ENCODE results near the gene CPNE4. TPM values are rescaled to one million over a fixed set of nuclear protein-coding genes. Genes with fewer than 3 reads are reported as not detected.
"Not testable (repeated sequence)": the region's sequence is repeated elsewhere in the genome, so short reads cannot be mapped to it uniquely, and the experiment has no call there.

The CPNE4 gene
- total RNA-seq, 4 donors from 2014 or later: not detected

DNA sequence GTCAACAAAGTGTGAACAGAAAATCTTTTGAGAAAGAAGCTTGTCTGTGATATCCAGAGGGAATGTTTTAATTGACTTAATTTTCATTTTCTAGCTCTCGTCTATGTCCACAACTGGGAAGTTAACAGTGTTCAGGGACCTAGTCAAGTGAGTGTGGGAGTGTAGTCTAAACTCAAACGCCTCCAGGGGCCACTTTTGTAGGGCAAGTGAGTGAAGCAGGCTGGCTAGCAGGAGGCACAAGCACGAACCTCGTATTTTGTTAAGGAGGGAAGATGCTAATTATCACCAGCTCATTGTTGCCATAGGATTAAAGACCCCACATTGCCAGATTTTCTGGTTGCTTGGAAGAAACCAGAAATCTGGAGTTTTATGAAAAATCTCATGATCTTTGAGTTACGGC is 135.8 kb downstream of the CPNE4 start:
- Histone ChIP-seq H3K27ac (no peak overlapping the region), H3K27me3 (no peaks in the 10 kb centered on the region), H3K4me1 (no peaks in the 10 kb centered on the region), H3K36me3 (no peaks in the 10 kb centered on the region), H3K9me3 (no peaks in the 10 kb centered on the region), H3K4me3 (no peak overlapping the region)
- DNase-seq (no peak), ATAC-seq (no peak)
- in situ Hi-C loops (cut with MboI; ENCODE audit: low sequenced_read_pairs in 4 of 4) (no loop called here), intact Hi-C loops (cut with DNase I; ENCODE audit: low total_unique reads) (no loop called here)
- TF ChIP-seq, protein P1, sequence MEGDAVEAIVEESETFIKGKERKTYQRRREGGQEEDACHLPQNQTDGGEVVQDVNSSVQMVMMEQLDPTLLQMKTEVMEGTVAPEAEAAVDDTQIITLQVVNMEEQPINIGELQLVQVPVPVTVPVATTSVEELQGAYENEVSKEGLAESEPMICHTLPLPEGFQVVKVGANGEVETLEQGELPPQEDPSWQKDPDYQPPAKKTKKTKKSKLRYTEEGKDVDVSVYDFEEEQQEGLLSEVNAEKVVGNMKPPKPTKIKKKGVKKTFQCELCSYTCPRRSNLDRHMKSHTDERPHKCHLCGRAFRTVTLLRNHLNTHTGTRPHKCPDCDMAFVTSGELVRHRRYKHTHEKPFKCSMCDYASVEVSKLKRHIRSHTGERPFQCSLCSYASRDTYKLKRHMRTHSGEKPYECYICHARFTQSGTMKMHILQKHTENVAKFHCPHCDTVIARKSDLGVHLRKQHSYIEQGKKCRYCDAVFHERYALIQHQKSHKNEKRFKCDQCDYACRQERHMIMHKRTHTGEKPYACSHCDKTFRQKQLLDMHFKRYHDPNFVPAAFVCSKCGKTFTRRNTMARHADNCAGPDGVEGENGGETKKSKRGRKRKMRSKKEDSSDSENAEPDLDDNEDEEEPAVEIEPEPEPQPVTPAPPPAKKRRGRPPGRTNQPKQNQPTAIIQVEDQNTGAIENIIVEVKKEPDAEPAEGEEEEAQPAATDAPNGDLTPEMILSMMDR (IDR thresholded peaks at IDR 0.05 in 4 of 5, conservative IDR thresholded peaks at IDR 0.05 in 1 of 5): no peak
- no peak for TF ChIP-seq POLR2A (IDR thresholded peaks at IDR 0.05)

DNA sequence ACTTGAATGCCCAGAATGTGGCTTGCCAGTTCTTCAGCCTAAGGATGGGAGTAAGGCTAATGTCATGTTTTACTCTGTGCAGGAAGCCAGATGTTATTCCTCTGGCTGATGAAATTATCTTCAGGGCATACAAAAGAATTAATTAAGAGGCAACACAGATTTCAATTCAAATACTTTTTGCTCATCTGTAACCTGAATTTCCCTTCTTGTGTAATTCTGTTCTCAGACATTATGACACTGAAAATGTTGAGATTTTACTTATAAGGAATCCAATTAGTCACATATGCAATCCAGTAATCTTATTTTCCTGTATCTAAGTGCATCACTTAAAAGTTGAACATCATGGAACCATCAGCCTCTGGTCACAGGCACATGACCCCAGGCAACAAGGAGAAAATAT is 136.5 kb downstream of the CPNE4 start:
- intact Hi-C loops (cut with DNase I; ENCODE audit: low total_unique reads): no loop called here
- no peak for ATAC-seq
- H3K4me1 ChIP-seq: no peaks in the 10 kb centered on the region

GRCh38 chr3:131896285-131896684 is 138.5 kb downstream of the CPNE4 start:
- intact Hi-C loops (cut with DNase I; ENCODE audit: low total_unique reads) (no loop called here), in situ Hi-C loops (cut with MboI; ENCODE audit: low sequenced_read_pairs in 4 of 4) (no loop called here)
- Histone ChIP-seq H3K27ac (no peak overlapping the region), H3K27me3 (no peaks in the 10 kb centered on the region), H3K36me3 (no peaks in the 10 kb centered on the region), H3K4me1 (no peaks in the 10 kb centered on the region), H3K4me3 (no peak overlapping the region), H3K9me3 (no peaks in the 10 kb centered on the region)
- DNase-seq: no peak
- no peak for ATAC-seq
- TF ChIP-seq, protein P1 (IDR thresholded peaks at IDR 0.05 in 4 of 5, conservative IDR thresholded peaks at IDR 0.05 in 1 of 5): no peak
- no peak for TF ChIP-seq POLR2A (IDR thresholded peaks at IDR 0.05)

More for the DNA sequence above, 136.5 kb downstream of the CPNE4 start:
- Histone ChIP-seq H3K27me3 (no peaks in the 10 kb centered on the region), H3K4me3 (no peak overlapping the region), H3K36me3 (no peaks in the 10 kb centered on the region), H3K27ac (no peak overlapping the region), H3K9me3 (no peaks in the 10 kb centered on the region)
- in situ Hi-C loops (cut with MboI; ENCODE audit: low sequenced_read_pairs in 4 of 4): no loop called here
- no peak for TF ChIP-seq POLR2A (IDR thresholded peaks at IDR 0.05)
- TF ChIP-seq, protein P1 (IDR thresholded peaks at IDR 0.05 in 4 of 5, conservative IDR thresholded peaks at IDR 0.05 in 1 of 5): no peak
- DNase-seq: no peak

DNA sequence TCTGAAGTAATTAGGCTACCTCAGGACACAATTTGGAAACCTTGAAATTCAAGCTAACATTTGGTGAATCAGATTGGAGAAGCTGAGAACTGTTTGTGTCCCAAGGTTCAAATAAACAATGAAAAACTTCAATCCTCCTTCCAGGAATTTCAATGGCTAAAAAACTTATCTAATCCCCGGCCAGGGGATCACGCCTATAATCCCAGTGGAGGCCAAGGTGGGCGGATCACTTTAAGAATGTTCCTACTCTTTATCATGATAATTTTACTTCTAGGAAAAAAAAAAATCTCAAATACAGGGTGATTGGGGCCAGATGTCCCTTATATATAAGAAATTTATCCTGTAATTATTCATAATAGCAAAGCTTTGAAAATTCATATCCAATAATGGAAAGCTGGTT is 139.0 kb downstream of the CPNE4 start:
- TF ChIP-seq, protein P1 (IDR thresholded peaks at IDR 0.05 in 4 of 5, conservative IDR thresholded peaks at IDR 0.05 in 1 of 5): no peak
- TF ChIP-seq POLR2A (IDR thresholded peaks at IDR 0.05): no peak
- no peaks in the 10 kb centered on the region for H3K4me1 ChIP-seq
- DNase-seq (no peak), ATAC-seq (no peak)
- in situ Hi-C loops (cut with MboI; ENCODE audit: low sequenced_read_pairs in 4 of 4) (no loop called here), intact Hi-C loops (cut with DNase I; ENCODE audit: low total_unique reads) (no loop called here)
- H3K27ac ChIP-seq: no peak overlapping the region
- H3K9me3 ChIP-seq: no peaks in the 10 kb centered on the region
- no peaks in the 10 kb centered on the region for H3K36me3 ChIP-seq
- H3K27me3 ChIP-seq: no peaks in the 10 kb centered on the region
- no peak overlapping the region for H3K4me3 ChIP-seq

- H3K4me1 ChIP-seq: no peaks in the 10 kb centered on the region
- no peaks in the 10 kb centered on the region for H3K36me3 ChIP-seq
- intact Hi-C loops (cut with DNase I; ENCODE audit: low total_unique reads): no loop called here
- no peaks in the 10 kb centered on the region for H3K27me3 ChIP-seq
- DNase-seq (no peak), ATAC-seq (no peak)
- H3K4me3 ChIP-seq: no peak overlapping the region
- TF ChIP-seq, protein P1 (IDR thresholded peaks at IDR 0.05 in 4 of 5, conservative IDR thresholded peaks at IDR 0.05 in 1 of 5): no peak
- TF ChIP-seq POLR2A (IDR thresholded peaks at IDR 0.05): no peak
- H3K9me3 ChIP-seq: no peaks in the 10 kb centered on the region
- H3K27ac ChIP-seq: no peak overlapping the region
- in situ Hi-C loops (cut with MboI; ENCODE audit: low sequenced_read_pairs in 4 of 4): no loop called here
Measured at GRCh38 chr3:131892331-131892730, 142.5 kb downstream of the CPNE4 start.

- in situ Hi-C loops (cut with MboI; ENCODE audit: low sequenced_read_pairs in 4 of 4); H3K36me3 ChIP-seq; H3K27ac ChIP-seq; H3K4me3 ChIP-seq; H3K9me3 ChIP-seq; ATAC-seq; intact Hi-C loops (cut with DNase I; ENCODE audit: low total_unique reads); H3K4me1 ChIP-seq; H3K27me3 ChIP-seq; DNase-seq: not testable (repeated sequence)
Measured at GRCh38 chr3:131885871-131886270, 148.9 kb downstream of the CPNE4 start.
